GM18526 (cell line): ENCODE measurements around the gene KIF5C.

ENCODE experiments used
- POLR2A ChIP-seq: IDR thresholded peaks from 3 replicates; pipeline ENCODE4 v1.6.1; 2011; ENCODE audit not compliant: insufficient read length; ENCODE audit errors: extremely low read depth

Gene KIF5C

GRCh38 chr2:148932536-148932935 lies 57.5 kb downstream of the KIF5C start:
- TF ChIP-seq POLR2A, result no peak

GRCh38 chr2:148933456-148933855 lies 58.4 kb downstream of the KIF5C start:
- TF ChIP-seq POLR2A, result no peak

- no peak for TF ChIP-seq POLR2A
These were observed 60.8 kb downstream of the KIF5C start for GRCh38 chr2:148935791-148936190.

GRCh38 chr2:148936857-148937450 lies 61.9 kb downstream of the KIF5C start:
- TF ChIP-seq POLR2A, result no peak

- TF ChIP-seq POLR2A, result no peak
These were observed 64.2 kb downstream of the KIF5C start for GRCh38 chr2:148939271-148939670.

GRCh38 chr2:148943097-148943496 lies 68.1 kb downstream of the KIF5C start:
- no peak for TF ChIP-seq POLR2A

- no peak for TF ChIP-seq POLR2A
These were observed 69.5 kb downstream of the KIF5C start for GRCh38 chr2:148944536-148944935.

- no peak for TF ChIP-seq POLR2A
These were observed 72.3 kb downstream of the KIF5C start for GRCh38 chr2:148947299-148947698.

- TF ChIP-seq POLR2A, result no peak
These were observed 73.8 kb downstream of the KIF5C start for GRCh38 chr2:148948868-148949267.

GRCh38 chr2:148949348-148949747 lies 74.3 kb downstream of the KIF5C start:
- TF ChIP-seq POLR2A, result no peak

- no peak for TF ChIP-seq POLR2A
These were observed 77.6 kb downstream of the KIF5C start for GRCh38 chr2:148952621-148953020.

- no peak for TF ChIP-seq POLR2A
These were observed 78.4 kb downstream of the KIF5C start for GRCh38 chr2:148953426-148953825.

GRCh38 chr2:148954536-148954935 lies 79.5 kb downstream of the KIF5C start:
- no peak for TF ChIP-seq POLR2A

- TF ChIP-seq POLR2A, result no peak
These were observed 80.8 kb downstream of the KIF5C start for GRCh38 chr2:148955798-148956197.

- no peak for TF ChIP-seq POLR2A
These were observed 82.0 kb downstream of the KIF5C start for GRCh38 chr2:148957023-148957422.

GRCh38 chr2:148959745-148960144 lies 84.7 kb downstream of the KIF5C start:
- TF ChIP-seq POLR2A, result no peak

GRCh38 chr2:148960483-148960882 lies 85.5 kb downstream of the KIF5C start:
- TF ChIP-seq POLR2A, result no peak
